ENCODE measurements around the gene DIP2C. TPM values are rescaled to one million over a fixed set of nuclear protein-coding genes. Genes with fewer than 3 reads are reported as not detected.

Gene DIP2C
- total RNA-seq, 2 donors from 2014 or later = 13.0 to 13.7 TPM

DNA sequence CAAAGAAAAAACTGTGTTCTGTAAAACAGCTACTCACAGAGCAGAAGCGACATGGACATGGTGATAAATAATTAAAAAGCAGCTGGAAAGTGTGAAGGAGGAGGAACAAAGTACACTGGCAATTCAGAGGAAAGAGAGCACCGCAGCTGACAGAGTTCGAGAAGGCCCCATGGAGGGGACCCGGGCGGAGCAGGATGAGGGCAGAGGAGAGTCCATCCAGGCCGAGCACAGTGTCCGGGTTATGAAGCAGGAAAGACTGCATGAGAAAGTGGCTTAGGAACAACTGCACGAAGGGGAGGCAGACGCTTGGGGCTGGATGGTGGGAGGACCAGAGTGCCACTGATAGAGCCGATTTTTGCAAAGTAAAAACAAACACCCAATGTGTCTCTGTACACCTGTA lies 368.7 kb downstream of the DIP2C start:
- H3K27me3 Mint-ChIP-seq (ENCODE audit: insufficient read depth) = no peaks in the 10 kb centered on the region
- peaks cover 50% of the 10 kb centered on the region for H3K36me3 ChIP-seq (ENCODE audit: control insufficient read depth, insufficient read depth, low read length)
- no peak overlapping the region for H3K4me3 Mint-ChIP-seq
- no peak overlapping the region for H3K4me3 ChIP-seq (ENCODE audit: low read length)
- no peaks in the 10 kb centered on the region for H3K4me1 Mint-ChIP-seq
- no peak overlapping the region for H3K27ac ChIP-seq (ENCODE audit: low read depth, low read length)
- H3K27me3 ChIP-seq (ENCODE audit: control insufficient read depth, insufficient read depth, low read length, poor library complexity, severe bottlenecking) = no peaks in the 10 kb centered on the region
- no peak for DNase-seq
- peaks cover 6% of the 10 kb centered on the region for H3K9me3 Mint-ChIP-seq
- H3K9me3 ChIP-seq (ENCODE audit: control insufficient read depth, low read length) = no peaks in the 10 kb centered on the region
- 93 to 95% methylated on average over 8 to 10 of the region's 10 CpGs for WGBS, 2 experiments (ENCODE audit: insufficient coverage in 1 of 2, insufficient read length in 1 of 2)
- no peak overlapping the region for H3K9ac ChIP-seq (ENCODE audit: extremely low read depth, low read length, poor library complexity, severe bottlenecking)
- no peaks in the 10 kb centered on the region for H3K4me1 ChIP-seq (ENCODE audit: control insufficient read depth, insufficient read depth, low read length)
- peaks cover 44% of the 10 kb centered on the region for H3K36me3 Mint-ChIP-seq (ENCODE audit: low read depth)
- TF ChIP-seq CTCF (conservative IDR thresholded peaks at IDR 0.05) = no peak
- H3K27ac Mint-ChIP-seq = no peak overlapping the region

DNA sequence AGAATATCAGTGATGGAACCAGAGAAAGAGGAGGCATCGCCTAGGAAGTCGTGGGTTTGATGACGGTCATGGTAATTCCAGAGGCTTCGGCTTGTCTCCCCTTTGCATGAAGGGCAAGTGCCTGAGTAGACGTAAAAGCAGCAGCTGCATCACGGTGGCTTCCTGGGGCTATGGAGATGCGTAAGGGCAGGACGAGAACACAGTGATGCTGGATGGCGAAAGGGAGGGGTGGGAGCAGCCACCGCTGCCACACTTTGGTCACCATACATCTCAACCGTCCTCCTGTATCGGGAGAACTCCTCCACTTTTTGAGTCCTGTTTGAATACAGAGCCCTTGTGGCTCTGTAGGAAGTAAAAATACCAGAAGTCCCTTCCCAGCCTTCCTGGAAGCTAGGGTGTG lies 371.5 kb downstream of the DIP2C start:
- Mint-ChIP-seq H3K36me3 (ENCODE audit: low read depth) (peaks cover 23% of the 10 kb centered on the region), H3K4me3 (no peak overlapping the region), H3K27ac (no peak overlapping the region), H3K9me3 (peaks cover 6% of the 10 kb centered on the region), H3K4me1 (peaks cover 9% of the 10 kb centered on the region), H3K27me3 (ENCODE audit: insufficient read depth) (no peaks in the 10 kb centered on the region)
- no peak overlapping the region for H3K27ac ChIP-seq (ENCODE audit: low read depth, low read length)
- no peak for DNase-seq
- H3K9me3 ChIP-seq (ENCODE audit: control insufficient read depth, low read length) = no peaks in the 10 kb centered on the region
- no peak for TF ChIP-seq CTCF (conservative IDR thresholded peaks at IDR 0.05)
- no peaks in the 10 kb centered on the region for H3K4me1 ChIP-seq (ENCODE audit: control insufficient read depth, insufficient read depth, low read length)
- H3K4me3 ChIP-seq (ENCODE audit: low read length) = no peak overlapping the region
- 96 to 100% methylated on average over 8 to 12 of the region's 12 CpGs for WGBS, 2 experiments (ENCODE audit: insufficient coverage in 1 of 2, insufficient read length in 1 of 2)
- peaks cover 34% of the 10 kb centered on the region for H3K36me3 ChIP-seq (ENCODE audit: control insufficient read depth, insufficient read depth, low read length)
- H3K9ac ChIP-seq (ENCODE audit: extremely low read depth, low read length, poor library complexity, severe bottlenecking) = no peak overlapping the region
- H3K27me3 ChIP-seq (ENCODE audit: control insufficient read depth, insufficient read depth, low read length, poor library complexity, severe bottlenecking) = no peaks in the 10 kb centered on the region

DNA sequence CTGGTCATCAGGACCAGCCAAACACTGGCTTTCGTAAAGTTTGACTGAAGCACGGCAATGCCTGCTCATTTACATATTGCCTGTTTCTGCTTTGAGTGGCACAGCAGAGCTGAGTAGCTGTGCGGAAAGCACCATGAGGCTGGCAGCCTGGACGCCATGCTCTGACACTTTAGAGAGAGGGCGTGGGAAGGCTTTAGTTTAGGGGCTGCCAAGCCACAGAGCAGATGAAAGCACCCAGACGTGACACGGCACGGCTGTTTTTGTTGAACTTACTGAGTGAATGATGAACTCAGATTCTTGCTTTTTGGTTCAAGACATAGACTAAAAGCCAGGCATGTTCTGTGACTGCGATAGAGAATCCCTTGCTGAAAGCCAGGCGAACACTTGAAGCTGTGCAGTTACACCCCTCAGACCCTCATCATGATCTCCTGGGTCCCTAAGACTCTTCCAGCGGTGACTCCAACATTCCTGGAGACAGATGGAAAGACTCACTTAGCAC lies 372.1 kb downstream of the DIP2C start:
- peaks cover 6% of the 10 kb centered on the region for H3K9me3 Mint-ChIP-seq
- WGBS, 2 experiments (ENCODE audit: insufficient coverage in 1 of 2, insufficient read length in 1 of 2) = 84 to 87% methylated on average over 11 of the region's 11 CpGs
- no peaks in the 10 kb centered on the region for H3K27me3 Mint-ChIP-seq (ENCODE audit: insufficient read depth)
- no peak overlapping the region for H3K9ac ChIP-seq (ENCODE audit: extremely low read depth, low read length, poor library complexity, severe bottlenecking)
- TF ChIP-seq CTCF (conservative IDR thresholded peaks at IDR 0.05) = no peak
- peaks cover 23% of the 10 kb centered on the region for H3K36me3 Mint-ChIP-seq (ENCODE audit: low read depth)
- peaks cover 9% of the 10 kb centered on the region for H3K4me1 Mint-ChIP-seq
- DNase-seq = no peak
- H3K9me3 ChIP-seq (ENCODE audit: control insufficient read depth, low read length) = no peaks in the 10 kb centered on the region
- H3K4me1 ChIP-seq (ENCODE audit: control insufficient read depth, insufficient read depth, low read length) = no peaks in the 10 kb centered on the region
- H3K27ac ChIP-seq (ENCODE audit: low read depth, low read length) = no peak overlapping the region
- H3K4me3 ChIP-seq (ENCODE audit: low read length) = no peak overlapping the region
- peaks cover 34% of the 10 kb centered on the region for H3K36me3 ChIP-seq (ENCODE audit: control insufficient read depth, insufficient read depth, low read length)
- H3K27me3 ChIP-seq (ENCODE audit: control insufficient read depth, insufficient read depth, low read length, poor library complexity, severe bottlenecking) = no peaks in the 10 kb centered on the region
- H3K27ac Mint-ChIP-seq = no peak overlapping the region
- no peak overlapping the region for H3K4me3 Mint-ChIP-seq
